GM19324 (cell line): Measurements from ENCODE around the gene SPTB.

Experiments
- ATAC-seq: cut with Tn5 transposase; IDR thresholded peaks from one replicate; pipeline ENCODE4 v1.9.1; 2021; ENCODE audit warnings: mild to moderate bottlenecking, moderate library complexity; ENCODE audit not compliant: unreplicated experiment, low FRiP score

The SPTB gene

DNA sequence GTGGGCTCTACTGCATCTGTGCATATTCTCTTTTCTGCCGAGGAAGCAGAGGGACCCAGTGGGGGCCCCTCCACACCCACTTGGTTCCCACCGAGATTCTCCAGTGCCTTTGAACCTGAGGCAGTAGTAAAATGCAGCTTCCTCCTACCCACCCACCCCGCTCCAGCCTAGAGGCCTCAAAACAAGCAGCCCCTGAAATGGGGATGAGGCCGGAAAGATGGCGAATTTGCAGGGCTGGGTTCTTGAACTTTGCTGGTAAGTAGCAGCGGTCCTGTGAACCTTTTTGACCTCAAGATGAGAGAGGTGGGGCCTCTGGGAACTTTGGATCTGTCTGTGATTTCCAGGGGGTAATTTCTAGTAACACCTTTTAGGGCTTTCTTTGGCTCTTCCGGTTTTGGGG is 160.1 kb downstream of the SPTB start:
- ATAC-seq = no peak

DNA sequence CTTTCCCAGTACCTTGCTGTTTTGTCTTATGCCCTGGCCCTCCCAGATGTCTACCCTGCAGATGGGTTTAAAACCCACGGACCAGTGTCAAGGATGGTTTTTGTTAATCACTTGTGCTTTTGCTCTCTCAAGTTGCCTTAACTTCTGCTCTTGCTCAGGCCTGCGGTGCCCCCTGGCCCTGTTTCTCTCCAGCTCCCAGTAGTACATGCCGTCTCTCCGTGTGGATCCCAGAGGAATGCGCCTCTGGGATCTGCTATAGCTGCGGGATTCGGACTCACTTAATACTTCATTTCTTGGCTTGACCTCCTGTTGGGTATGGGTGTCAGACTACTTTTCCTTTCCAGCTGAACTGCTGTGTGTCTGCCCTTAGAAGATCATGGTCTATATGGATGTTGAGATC is 160.9 kb downstream of the SPTB start:
- ATAC-seq = no peak

DNA sequence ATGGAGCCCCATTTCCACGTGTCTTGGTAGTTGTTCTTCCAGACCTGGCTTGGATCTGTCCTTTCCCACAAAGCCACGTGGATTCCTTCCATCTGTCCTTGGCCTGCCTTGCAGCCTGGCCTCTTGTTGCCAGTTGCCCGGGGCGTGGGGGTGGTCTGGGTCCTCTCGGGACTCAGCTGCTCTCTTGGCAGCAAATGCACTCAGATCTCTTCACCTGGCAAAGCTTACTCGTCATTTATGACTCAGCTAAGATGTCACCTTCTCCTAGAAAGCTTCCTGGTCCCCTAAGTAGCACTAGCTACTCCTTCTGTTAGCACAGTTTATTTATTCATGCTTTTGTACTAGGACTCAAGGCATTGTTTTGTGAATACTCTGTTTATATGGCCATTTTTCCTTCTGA is 161.8 kb downstream of the SPTB start:
- no peak for ATAC-seq

DNA sequence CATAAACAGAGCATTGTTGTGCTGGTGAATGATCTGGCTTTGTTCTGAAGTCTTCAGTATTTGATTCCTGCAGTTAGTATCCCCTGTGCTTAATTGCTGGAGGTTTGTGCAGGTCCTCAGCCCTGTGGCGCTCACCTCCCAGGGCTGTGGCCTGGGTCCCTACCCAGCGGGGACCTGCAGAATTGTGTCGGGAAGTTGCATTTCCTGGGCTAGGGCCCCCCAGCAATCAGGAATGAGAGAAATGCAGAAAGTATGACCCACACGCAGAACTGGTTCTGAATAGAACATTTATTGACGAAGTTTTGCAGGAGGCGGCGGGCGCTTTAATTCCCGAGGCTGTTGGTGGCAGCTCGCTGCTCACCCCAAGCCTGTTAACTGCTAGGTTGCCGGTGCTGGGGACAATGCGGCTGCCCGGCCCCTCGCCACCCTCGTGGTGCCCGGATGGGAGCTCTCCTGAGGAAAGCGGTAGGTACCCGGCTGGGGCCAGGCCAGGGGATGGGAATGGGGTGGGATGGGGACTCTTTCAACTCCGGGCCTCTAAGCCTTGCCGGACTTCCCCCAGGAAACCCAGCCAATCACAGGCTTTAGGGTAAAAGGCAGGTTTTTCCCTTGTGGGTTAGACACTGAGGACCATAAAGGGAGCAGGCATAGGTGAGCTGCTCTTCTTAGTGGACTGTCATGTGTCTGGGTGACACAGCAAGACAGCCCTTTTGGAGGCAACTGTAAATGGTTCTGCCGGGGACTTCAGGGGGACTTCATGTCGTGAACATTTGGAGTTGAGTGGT is 163.9 kb downstream of the SPTB start:
- ATAC-seq = no peak

DNA sequence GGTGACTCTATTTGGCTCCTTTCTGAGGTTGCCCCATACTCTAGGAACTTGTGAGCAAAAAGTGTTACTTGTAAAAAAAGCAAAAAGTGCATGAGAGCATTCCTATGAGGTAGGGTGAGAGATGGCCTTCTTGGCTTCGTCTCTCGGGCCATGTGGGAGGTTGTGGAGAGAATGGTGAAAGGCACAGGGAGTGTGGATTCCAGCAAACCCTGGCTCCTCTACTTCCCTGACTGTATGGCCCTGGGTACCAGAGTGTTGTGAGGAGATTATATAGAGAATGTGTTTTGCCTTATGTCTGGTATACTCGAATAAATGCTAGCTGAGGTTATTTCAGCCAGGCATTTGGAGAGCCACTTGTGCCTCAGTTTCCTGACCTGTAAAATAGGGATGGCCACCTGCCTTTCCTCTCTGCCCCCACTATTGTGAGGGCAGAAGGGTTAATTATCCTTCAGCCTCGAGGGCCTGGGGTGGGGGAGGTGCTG is 164.5 kb downstream of the SPTB start:
- ATAC-seq = no peak

DNA sequence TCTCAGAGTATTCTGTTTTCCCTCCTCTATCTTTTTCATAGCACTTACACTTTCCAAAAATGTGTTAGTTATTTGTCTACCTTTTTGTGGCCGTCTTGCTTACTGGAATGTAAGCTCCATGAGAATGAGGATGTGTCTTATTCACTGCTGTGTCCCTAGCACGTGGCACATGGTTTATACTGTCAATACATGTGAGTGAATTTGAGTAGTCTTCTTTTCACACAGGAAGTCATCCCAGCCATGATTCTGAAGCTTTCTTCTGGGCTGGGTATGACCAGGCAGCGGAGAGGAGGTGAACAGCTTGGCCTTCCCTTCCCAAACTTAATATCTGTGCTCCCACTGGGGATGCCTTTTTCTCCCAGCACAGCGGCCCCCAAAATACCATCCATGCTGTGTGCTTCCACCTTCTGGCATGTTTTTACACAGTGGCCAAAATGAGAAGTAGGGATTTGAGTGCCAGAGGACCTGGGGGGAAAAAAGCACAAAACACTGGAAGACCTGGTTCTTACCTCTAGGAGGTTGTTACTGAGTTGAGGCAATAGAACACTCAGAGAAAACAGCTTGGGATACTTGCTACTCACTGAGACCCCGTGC is 165.2 kb downstream of the SPTB start:
- no peak for ATAC-seq

DNA sequence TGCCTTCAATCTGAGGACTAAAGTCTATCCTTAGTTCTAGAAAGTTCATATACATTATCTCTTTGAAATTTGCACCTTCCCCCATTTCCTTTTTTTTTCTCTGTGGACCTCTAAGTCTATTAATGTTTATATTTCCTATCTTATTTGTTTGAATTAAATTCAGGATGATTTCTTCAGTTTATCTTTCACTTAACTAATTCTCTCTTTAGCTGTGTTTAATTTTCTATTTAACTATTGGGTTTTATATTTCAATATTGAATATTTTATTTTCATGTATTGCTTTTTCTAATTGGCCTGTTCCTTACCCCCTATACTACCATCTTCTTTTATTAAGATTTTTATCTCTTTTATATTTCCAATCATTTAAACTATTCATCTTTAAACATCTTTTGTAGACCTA is 166.0 kb downstream of the SPTB start:
- ATAC-seq = no peak

DNA sequence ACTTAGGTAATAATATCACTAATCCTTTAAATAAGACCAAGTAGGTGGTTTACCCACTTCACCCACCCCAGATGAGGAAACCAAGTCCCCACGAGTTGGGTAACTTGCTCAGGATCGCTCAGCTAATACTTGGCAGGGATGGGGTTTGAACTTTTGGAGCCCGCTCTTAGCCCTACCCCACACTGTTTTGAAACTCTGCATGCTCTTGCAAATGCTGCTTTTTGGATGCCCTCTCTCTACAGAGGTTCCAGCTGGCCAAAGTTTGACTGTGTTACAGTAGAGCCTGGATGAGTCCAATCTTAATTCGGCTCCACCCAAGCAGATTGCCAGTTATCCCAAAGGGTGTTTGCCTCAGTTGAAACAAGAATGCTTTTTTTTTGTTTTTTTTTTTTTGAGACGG is 168.7 kb downstream of the SPTB start:
- ATAC-seq = no peak

DNA sequence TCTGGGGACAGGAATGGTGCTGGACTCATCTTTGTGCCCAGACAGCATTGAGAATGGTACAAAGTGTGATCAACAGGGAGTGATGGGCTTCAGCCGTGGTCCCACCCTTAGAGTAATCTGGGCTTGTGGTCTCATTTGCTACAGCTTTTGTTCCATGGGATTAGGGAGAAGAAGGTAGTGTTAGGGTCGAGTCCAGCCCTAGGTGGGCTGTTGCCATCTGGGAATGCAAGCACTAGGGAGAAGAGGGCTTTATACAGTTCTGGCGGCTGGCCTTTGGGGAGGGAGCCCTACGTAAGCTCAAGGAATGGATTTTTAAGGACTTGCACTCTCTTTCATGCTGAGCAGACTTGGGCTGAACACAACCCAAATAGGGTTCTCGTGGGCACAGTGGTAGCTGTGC is 170.6 kb downstream of the SPTB start:
- ATAC-seq = no peak

DNA sequence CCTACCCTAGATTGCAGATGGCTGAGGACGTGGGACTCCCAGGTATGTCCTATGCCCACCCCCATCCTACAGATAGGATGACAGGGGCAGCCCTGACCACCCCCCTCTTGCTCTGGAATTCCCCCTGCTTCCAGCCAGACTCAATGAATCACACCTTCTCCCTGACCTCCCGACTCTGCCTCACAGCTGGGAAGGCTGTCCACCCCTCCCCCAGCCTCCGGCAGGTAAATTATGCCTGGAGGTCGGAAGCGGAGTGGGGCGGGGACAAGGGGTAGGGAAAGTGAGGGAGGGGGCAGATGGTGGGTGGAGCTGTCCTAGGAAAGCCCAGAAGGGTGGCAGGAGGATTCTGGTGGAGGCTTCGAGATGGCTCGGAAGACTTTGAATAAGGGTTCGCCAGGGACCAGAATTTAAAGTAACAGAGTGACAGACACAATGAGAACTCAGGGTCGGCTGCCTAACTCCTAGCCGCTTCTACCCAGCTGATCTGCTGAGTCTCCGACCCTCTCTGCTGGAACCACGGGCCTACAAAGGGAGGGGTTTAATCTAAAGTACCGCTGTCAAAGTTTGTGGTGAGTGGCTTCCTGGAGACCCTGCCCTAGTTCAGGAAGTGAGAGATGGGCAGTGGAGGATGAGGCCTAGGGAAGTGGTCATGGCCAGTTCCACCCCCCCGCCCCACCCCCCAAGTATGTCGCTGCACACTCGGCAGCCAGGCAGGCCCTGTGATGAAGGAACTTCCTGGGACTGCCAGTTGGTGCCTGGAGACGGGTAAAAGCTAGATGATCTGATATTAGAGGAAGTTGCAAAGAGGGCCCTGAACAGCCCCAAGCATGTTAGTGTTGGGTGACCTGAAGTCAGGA is 171.3 kb downstream of the SPTB start:
- ATAC-seq = no peak

DNA sequence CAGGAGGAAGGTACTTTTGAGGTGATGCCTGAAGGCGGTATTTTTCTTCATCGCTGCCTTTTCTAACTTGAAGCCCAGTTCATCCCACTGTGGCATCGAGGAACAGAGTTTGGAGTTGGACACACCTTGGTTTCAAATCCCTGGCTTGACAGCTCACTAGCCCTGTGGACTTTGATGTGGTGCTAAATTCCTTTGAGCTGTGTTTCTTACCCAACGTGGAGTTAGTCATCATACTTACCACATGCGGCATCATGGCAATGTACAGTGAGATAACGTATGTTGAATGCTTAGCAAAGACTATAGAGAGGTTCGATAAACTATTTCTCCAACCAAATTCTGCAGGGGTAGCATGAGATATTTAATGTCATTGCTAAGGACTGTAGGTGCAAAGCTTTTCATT is 172.0 kb downstream of the SPTB start:
- ATAC-seq = no peak

DNA sequence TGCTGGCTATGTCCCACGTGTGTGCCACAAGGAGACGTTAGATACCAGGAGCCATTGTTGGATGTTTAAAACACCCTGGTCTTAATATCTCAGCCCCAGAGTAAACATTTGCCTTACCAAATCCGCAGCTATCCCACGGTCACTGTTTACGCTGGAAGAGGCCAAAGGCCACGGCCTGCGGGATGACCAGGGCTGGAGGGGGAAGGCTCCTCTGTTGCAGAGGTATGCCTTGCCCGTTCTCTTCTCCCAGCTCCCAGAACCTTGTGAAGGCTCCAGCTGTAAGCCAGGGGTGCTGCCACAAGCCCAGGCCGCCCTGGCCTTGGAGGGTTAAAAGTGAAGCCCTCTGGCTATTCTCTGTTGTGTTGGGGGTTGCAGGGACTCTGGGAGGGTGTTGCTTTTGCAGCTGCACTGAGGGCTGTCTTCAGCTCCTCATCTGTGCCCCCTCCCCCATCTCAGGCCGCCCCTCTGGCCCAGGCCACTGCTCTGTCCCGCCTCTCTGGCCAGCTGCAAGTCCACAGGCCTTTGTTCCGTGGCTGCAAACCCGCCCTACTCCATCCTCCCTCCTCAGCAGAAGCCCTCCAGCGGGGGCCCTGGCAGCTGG is 173.0 kb downstream of the SPTB start:
- no peak for ATAC-seq

DNA sequence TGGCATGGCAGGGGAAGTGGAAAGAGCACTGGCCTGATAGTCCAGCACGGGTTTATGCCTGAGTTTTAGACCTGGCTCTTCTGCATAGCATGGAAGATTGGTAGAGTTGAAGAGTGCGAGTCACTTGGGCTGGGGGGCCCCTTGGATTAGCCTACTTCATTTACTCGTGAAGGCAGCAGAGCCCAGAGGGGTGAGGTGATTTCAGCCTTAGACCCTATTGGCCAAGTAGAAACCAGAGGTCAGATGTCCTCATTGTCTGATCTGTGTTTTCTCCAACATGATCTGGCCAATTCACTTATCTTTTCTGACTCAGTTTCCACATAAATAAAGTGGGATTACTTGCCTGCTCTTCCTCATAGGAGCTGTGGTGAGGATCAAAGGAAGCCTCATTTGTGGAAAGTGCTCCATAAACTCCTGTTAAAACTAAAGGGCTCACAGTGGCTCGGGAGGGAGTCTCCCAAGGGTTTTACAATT is 173.6 kb downstream of the SPTB start:
- no peak for ATAC-seq

DNA sequence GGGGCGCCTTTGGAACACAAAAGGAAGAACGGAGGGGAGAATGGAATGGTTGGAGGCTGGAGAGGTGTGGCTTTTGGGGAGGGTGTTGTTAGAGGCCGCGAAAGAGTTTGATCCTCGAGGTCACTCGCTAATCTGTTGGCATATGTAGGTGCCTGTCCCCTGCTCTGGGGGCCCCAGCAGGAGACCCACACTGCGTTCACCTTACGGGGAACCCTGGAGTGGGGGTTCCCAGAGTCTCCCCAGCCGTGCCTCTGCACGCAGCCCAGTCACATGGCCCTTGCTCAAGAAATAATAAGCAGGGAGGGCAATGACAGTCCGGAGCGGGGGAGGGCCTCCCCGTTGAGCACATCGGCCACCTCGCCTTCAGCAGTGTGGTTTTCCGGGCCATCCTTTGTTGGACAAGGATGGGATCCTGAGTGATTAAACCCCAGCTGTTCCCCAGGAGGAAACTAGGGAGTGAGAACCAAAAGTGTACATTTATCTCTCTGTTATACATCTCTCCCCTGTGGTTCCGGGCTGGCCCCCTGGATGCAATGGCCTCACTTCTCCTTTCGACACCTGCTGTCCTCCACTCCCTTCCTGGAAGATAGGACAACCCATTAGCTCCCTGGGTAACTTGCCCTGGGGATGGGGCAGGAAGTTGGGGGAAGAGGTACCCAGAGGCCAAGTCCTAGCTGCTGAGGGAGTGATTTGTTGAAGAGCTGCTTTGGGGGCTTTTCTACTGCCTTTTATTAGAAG is 174.2 kb downstream of the SPTB start:
- ATAC-seq = no peak

DNA sequence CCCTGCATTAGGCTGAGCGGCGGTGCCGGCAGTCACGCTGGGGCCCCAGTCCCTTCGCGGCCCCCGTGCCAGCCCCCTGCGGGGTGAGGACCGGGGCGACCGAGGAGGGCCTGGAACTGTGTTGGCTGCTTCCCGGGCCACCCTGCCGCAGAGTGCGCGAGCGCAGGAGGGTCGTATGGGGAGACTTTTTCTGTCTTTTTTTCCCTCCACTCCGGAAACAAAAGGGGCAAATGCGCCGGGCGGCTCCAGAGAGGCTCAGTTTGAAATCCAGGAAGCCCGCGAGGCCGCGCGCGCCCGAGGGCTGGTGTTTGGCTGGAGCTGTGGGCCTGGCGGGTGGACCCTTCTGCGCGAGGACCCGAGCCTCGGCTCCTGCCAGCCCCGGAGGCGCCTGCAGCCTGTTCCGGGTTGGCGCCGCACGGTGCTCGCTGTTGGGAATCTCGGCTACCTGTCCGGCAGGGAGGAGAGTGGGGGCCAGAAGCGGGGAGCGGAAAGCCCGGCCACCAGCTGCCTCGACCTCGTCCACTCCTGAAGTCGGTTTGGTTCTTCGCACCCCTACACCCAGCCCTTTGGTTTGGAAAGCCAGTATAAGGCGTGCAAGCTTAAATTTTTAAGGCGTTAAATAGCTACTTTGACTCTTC is 174.8 kb downstream of the SPTB start:
- no peak for ATAC-seq

DNA sequence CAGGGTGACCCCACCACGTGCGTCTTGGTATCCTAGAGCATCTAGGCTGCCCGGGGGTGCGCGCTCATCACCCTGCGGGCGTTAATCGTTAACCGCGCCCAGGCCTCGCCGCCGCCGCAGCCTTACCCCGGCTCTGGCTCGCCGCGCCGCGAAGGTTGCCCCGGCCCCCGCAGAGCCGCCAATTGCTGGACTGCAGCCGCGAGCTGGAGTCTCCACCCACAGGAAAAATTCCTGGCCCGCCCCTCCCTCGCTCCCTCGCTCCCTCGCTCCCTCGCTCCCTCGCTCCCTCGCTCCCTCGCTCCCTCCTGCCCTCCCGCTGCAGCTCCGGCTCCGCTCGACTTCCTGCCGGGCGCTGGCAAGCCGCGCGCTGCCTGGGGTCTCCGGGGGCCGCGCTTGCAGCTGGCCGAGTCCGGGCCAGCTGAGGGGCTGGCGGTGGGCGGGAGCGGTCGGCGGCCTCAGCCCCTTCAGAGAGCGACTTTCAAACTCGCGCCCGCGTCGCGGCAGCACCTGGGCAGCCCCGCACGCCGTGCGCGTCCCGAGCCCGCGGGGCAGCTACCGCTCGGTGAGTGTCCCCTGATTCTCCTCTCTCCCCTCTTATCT is 175.5 kb downstream of the SPTB start, which contains the start of gene PLEKHG3:
PLEKHG3 (plus strand) TSS at position 282 of the 600 bp plus-strand sequence. CDS start 23,208 bp downstream, outside the sequence.
- ATAC-seq = no peak

DNA sequence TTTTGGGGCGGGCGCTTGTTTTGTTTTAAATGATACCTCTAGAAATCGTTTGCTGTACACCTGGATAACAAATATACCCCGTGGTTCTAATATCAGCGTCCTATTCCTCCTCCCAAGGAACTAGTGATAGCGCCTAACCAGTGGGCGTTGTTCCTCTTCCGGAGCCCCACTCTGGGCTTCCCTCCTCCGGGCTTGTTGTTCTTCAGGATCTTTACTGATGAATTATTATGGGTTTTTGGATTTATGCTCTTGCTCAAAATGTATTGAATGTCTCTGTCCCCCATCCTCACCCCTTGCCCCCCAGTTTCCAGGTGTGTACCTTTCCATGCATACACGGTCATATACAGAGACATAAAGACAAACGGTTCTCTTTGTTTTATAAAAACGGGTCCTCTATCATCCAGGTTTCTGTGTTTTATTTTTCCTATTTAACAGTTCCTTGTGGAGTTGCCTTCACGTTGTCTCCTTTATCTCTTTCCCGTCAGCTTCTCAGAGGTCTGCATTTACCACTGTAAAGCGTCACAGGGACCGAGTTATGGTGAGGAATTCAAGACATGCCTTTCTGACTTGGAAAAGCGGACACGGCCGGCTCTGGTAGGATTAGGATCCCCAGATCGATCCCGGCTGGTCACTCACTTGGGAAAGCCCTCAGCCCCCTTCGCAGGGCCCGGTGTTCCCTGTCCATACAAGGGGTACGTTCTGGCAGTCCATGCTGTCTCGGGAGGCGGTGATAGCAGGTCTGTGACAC is 176.1 kb downstream of the SPTB start:
- ATAC-seq = no peak
